HCT116 (cell line): ENCODE data around the gene BEGAIN. TPM values are rescaled to one million over a fixed set of nuclear protein-coding genes. Genes with fewer than 3 reads are reported as not detected.

ENCODE experiments used
- ATAC-seq: fragments of 200-7000 bp; cut with Tn5 transposase; 2 replicates; pipeline ENCODE4 v1.9.1; 2020; ENCODE audit warnings: mild to moderate bottlenecking, moderate library complexity
- BruUV-seq: library from RNA; stranded (reverse); fragments of 400-500 nt; replicated peaks from 2 replicates; lab custom pipeline; 2021; lab: Mats Ljungman, UMichigan
- CTCF ChIA-PET: fragments of 300-600 bp; sonication (Branson Sonifier 250); formaldehyde crosslinking; loops from one replicate; lab custom pipeline; 2021; ENCODE audit warnings: antibody characterized with exemption; lab: Charles Lee
- POLR2A ChIA-PET: fragments of 300-600, 350-600 bp; sonication (Branson Sonifier 250); formaldehyde crosslinking; loops from one replicate; lab custom pipeline; 2021; ENCODE audit warnings: antibody characterized with exemption; lab: Charles Lee
- RAD21 ChIA-PET, 2 experiments: fragments of 300-600 bp; sonication (Branson Sonifier 250); formaldehyde crosslinking; loops; one replicate each; lab custom pipeline; 2023; ENCODE audit warnings: low total read pairs in 2 of 2; ENCODE audit not compliant: uncharacterized antibody in 2 of 2, unreplicated experiment in 2 of 2, low non-redundant PET in 1 of 2; lab: Charles Lee
- DNase-seq: peaks from one replicate; pipeline ENCODE4 v3.0.0-alpha.2; 2010; ENCODE audit warnings: low read depth, low spot score
- H2AFZ ChIP-seq: fragments of 200-600 bp; shearing (Covaris generic), sonication (generic); 2 replicates; pipeline ENCODE4 v1.6.1; 2017; ENCODE audit warnings: low read depth, mixed run types, mixed read lengths, antibody characterized with exemption, low read length; ENCODE audit not compliant: poor library complexity, severe bottlenecking
- H3K27ac ChIP-seq: 2 replicates; pipeline ENCODE4 v1.5.1; 2012; ENCODE audit warnings: low read depth, low read length
- H3K27me3 ChIP-seq: fragments of 200-600 bp; sonication (generic); 2 replicates; pipeline ENCODE4 v1.6.1; 2016; ENCODE audit warnings: mixed run types, low read length, mixed read lengths; ENCODE audit not compliant: insufficient read depth
- H3K36me3 ChIP-seq, 2 experiments: fragments of 200-500 bp in 1 of 2; fragments of 200-600 bp in 1 of 2; sonication (Bioruptor generic) in 1 of 2; sonication (generic) in 1 of 2; 2 replicates each; pipeline versions ENCODE4 v1.5.1 to v1.6.1; 2014 to 2016; ENCODE audit warnings: low read length in 2 of 2, inconsistent platforms in 1 of 2, mixed read lengths in 1 of 2, mixed run types in 1 of 2; ENCODE audit not compliant: insufficient read depth in 2 of 2, control insufficient read depth in 1 of 2
- H3K4me1 ChIP-seq, 2 experiments: fragments of 200-600 bp in 1 of 2; sonication (generic) in 1 of 2; 2 replicates each; pipeline versions ENCODE4 v1.5.1 to v1.6.1; 2012 to 2017; ENCODE audit warnings: low read length in 2 of 2, inconsistent platforms in 1 of 2, mild to moderate bottlenecking in 1 of 2, mixed read lengths in 1 of 2, mixed run types in 1 of 2, moderate library complexity in 1 of 2; ENCODE audit not compliant: insufficient read depth in 2 of 2, control insufficient read depth in 1 of 2
- H3K4me2 ChIP-seq: fragments of 200-600 bp; sonication (generic); 2 replicates; pipeline ENCODE4 v1.6.1; 2017; ENCODE audit warnings: mixed run types, low read length, mixed read lengths
- H3K4me3 ChIP-seq, 2 experiments: fragments of 200-600 bp in 1 of 2; sonication (generic) in 1 of 2; replicated peaks in 1 of 2; 2 replicates each; pipeline ENCODE4 v1.5.1; 2011 to 2016; ENCODE audit warnings: low read length in 2 of 2, control low read depth in 1 of 2, low read depth in 1 of 2, mild to moderate bottlenecking in 1 of 2, mixed read lengths in 1 of 2, mixed run types in 1 of 2
- H3K79me2 ChIP-seq: fragments of 200-600 bp; sonication (generic); 2 replicates; pipeline ENCODE4 v1.6.1; 2017; ENCODE audit warnings: mild to moderate bottlenecking, mixed run types, low read length, moderate library complexity, mixed read lengths; ENCODE audit not compliant: insufficient read depth
- H3K9ac ChIP-seq: fragments of 200-600 bp; sonication (generic); 2 replicates; pipeline ENCODE4 v1.6.1; 2016; ENCODE audit warnings: low read length, mixed read lengths
- H3K9me2 ChIP-seq: fragments of 200-600 bp; sonication (generic), shearing (Covaris generic); 2 replicates; pipeline ENCODE4 v1.6.1; 2017; ENCODE audit warnings: mixed run types, mild to moderate bottlenecking, moderate library complexity; ENCODE audit not compliant: insufficient read depth
- H3K9me3 ChIP-seq, 2 experiments: fragments of 200-500 bp in 1 of 2; fragments of 200-600 bp in 1 of 2; sonication (Bioruptor generic) in 1 of 2; sonication (generic) in 1 of 2; 2 replicates each; pipeline ENCODE4 v1.6.1; 2014 to 2017; ENCODE audit warnings: low read length in 2 of 2, mixed read lengths in 2 of 2, inconsistent platforms in 1 of 2, low read depth in 1 of 2, mild to moderate bottlenecking in 1 of 2, mixed run types in 1 of 2, moderate library complexity in 1 of 2; ENCODE audit not compliant: control insufficient read depth in 1 of 2, insufficient read depth in 1 of 2
- H4K20me1 ChIP-seq: fragments of 200-600 bp; sonication (generic), shearing (Covaris generic); 2 replicates; pipeline ENCODE4 v1.6.1; 2017; ENCODE audit warnings: mixed run types, mild to moderate bottlenecking, moderate library complexity; ENCODE audit not compliant: insufficient read depth
- EZH2phosphoT487 ChIP-seq: fragments of 200-600 bp; IDR thresholded peaks from 2 replicates; pipeline ENCODE4 v1.6.1; 2018; ENCODE audit warnings: antibody characterized with exemption, borderline replicate concordance
- POLR2AphosphoS5 ChIP-seq: IDR thresholded peaks from 2 replicates; pipeline ENCODE4 v1.6.1; 2011; ENCODE audit warnings: mild to moderate bottlenecking, low read depth, low read length, moderate library complexity
- TCF7L2 ChIP-seq: IDR thresholded peaks from 2 replicates; pipeline ENCODE4 v1.7.0; 2011; ENCODE audit warnings: borderline replicate concordance, inconsistent platforms; ENCODE audit not compliant: insufficient read depth, insufficient read length; ENCODE audit errors: extremely low read depth
- YY1 ChIP-seq: IDR thresholded peaks from 2 replicates; pipeline ENCODE4 v1.6.1; 2011; ENCODE audit warnings: low read length, low read depth, moderate library complexity, mild to moderate bottlenecking; ENCODE audit not compliant: insufficient replicate concordance; ENCODE audit errors: extremely low read depth
- intact Hi-C: fragments of 100-400 bp; cut with micrococcal nuclease; formaldehyde crosslinking; loops from 2 replicates; pipeline ENCODE4 v1.10.0; 2022
- total RNA-seq: library from RNA; stranded (reverse); gene quantifications from one replicate; pipeline ENCODE4 v1.2.1, GENCODE V29; 2021; ENCODE audit not compliant: unreplicated experiment
- TF ChIP-seq, protein P1 (sequence below): IDR thresholded peaks from 2 replicates; pipeline ENCODE4 v1.6.1; 2012

The BEGAIN gene
- total RNA-seq, 1 experiment from 2014 or later, result 8.5 TPM

DNA sequence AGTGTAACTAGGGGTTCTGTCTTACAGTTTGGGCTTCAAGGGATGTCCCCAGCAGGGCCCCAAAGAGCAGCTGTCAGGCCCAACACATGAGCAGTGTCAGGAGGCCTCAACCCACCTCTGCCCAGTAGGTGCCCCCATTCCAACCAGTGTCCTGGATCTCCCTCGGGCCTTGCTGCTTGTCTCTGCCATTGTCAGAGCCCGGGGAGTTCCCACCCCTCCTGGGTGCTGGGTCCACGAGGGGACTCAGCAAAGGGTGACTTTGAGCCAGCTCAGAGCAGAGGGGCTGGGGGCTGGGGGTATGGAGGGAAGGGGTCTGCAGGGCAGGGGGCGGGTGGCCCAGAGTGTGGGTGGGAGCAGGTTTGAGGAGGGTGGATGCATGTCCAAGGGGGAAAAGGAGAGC is 18.0 kb upstream of the BEGAIN start:
- Histone ChIP-seq H3K4me1 (no peaks in the 10 kb centered on the region), H3K9me3 (no peaks in the 10 kb centered on the region), H3K4me3 (no peak overlapping the region), H3K9me2 (no peaks in the 10 kb centered on the region), H4K20me1 (no peaks in the 10 kb centered on the region), H3K4me2 (no peak overlapping the region), H3K79me2 (no peaks in the 10 kb centered on the region), H3K27me3 (no peaks in the 10 kb centered on the region), H3K9ac (no peak overlapping the region), H3K27ac (no peak overlapping the region), H2AFZ (no peak overlapping the region), H3K36me3 (no peaks in the 10 kb centered on the region)
- intact Hi-C loops, result no loop called here
- ATAC-seq (no peak), DNase-seq (no peak)
- TF ChIP-seq EZH2phosphoT487, result no peak
- no peak for TF ChIP-seq TCF7L2
- TF ChIP-seq, protein P1, sequence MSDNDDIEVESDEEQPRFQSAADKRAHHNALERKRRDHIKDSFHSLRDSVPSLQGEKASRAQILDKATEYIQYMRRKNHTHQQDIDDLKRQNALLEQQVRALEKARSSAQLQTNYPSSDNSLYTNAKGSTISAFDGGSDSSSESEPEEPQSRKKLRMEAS, result no peak
- ChIA-PET RAD21 (no interaction called here), CTCF (interaction anchor here (1.0 kb wide), 1 partner anchor 188 kb away, joined by 3 read pairs; no protein-coding TSS in a partner anchor), POLR2A (no interaction called here)
- BruUV-seq, result no TSS peak

DNA sequence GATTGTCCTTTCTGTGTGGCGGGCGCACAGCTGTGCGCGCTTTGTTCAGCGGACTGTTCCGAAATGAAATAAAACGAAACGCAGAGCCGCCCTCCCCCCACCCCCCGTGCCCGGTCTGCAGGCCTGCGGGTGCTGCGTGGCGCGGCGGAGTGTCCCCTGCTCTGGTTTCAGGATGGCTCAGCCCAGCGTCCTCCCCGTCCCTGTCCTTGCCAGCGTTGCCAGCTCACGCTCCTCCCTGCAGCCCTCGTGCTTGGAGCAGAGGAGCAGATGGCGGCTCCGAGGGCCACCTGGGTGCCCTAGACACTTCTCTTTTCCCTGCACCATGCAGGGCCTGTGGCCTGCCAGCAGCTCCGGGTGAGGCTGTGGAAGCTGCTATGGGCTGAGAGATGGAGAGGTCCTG is 17.5 kb upstream of the BEGAIN start:
- Histone ChIP-seq H3K36me3 (no peaks in the 10 kb centered on the region), H3K4me3 (no peak overlapping the region), H3K9me3 (no peaks in the 10 kb centered on the region), H3K27me3 (0 out of 2 replicates have a peak, but pooled peaks cover 4% of the 10 kb centered on the region), H3K9me2 (no peaks in the 10 kb centered on the region), H3K4me1 (no peaks in the 10 kb centered on the region), H4K20me1 (no peaks in the 10 kb centered on the region), H3K79me2 (no peaks in the 10 kb centered on the region), H3K27ac (no peak overlapping the region), H3K9ac (no peak overlapping the region), H3K4me2 (no peak overlapping the region), H2AFZ (no peak overlapping the region)
- ChIA-PET CTCF (no interaction called here), RAD21 (no interaction called here), POLR2A (no interaction called here)
- intact Hi-C loops, result no loop called here
- DNase-seq, result no peak
- no peak for TF ChIP-seq POLR2AphosphoS5
- TF ChIP-seq YY1, result no peak
- no TSS peak for BruUV-seq
- ATAC-seq, result no peak
